HG02759 (cell line): Measurements from ENCODE around the gene PRSS53.
"Not testable (repeated sequence)": the region's sequence is repeated elsewhere in the genome, so short reads cannot be mapped to it uniquely, and the experiment has no call there.

Source experiments
- ATAC-seq: cut with Tn5 transposase; IDR thresholded peaks from one replicate; pipeline ENCODE4 v1.9.1; 2021; ENCODE audit warnings: mild to moderate bottlenecking, moderate library complexity; ENCODE audit not compliant: unreplicated experiment

The PRSS53 gene

DNA sequence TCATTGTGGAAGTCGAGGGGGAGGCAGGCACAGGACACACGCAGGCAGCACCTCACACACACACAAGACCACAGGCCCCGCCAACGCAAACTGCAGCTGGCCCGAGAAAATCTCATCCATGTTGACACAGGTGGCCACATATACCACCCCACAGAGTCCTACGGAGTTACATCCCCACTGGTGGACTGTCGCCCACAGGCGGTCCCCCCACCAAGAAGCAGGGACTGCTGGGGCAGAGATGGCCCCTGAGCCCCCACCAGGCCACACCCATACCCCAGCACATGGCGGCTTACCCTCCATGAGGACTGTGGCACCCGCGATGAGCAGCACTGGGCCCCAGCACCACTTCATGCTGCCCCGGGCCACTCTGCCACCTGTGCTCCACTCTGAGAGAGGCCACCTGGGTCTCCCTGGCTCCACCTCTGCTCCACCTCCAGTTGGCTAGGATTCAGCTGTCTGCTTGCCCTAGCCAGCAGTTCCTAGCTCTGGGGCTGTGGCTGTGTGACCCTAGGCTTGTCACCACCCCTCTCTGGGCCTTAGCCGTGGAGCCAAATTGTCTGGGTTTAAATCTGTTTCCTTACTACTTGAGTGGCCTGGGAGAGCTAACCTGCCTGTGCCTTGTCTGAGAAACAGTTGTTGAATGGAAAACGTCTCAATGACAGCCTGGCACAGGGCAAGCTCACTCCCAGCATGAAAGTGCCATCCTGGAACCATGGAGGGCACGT lies at the start of gene PRSS53:
TSS of gene PRSS53 (minus strand) at position 485 of the 725 bp plus-strand sequence. CDS start at position 351, 134 bp downstream.
- ATAC-seq, result no peak

DNA sequence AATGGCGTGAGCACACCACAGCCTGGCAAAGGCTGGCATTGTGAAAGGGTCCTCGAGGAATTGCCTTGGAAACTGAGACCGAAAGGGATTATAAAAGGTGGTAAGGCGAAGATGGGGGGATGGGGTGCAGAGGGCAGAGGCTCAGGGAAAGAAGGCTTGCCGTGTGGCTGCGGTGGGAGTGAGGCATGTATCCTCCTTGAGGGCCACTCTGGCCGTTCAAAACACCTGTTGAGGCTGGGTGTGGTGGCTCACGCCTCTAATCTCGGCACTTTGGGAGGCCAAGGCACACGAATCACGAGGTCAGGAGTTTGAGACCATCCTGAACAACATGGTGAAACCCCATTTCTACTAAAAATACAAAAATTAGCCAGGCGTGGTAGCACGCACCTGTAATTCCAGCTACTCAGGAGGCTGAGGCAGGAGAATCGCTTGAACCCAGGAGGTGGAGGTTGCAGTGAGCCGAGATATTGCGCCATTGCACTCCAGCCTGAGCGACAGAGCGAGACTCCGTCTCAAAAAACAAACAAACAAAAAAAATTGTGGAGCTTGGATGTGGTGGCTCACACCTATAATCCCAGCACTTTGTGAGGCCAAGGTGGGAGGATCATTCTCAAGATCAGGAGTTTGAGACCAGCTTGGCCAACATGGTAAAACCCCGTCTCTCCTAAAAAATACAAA lies 48.2 kb upstream of the PRSS53 start:
- ATAC-seq, result not testable (repeated sequence)

DNA sequence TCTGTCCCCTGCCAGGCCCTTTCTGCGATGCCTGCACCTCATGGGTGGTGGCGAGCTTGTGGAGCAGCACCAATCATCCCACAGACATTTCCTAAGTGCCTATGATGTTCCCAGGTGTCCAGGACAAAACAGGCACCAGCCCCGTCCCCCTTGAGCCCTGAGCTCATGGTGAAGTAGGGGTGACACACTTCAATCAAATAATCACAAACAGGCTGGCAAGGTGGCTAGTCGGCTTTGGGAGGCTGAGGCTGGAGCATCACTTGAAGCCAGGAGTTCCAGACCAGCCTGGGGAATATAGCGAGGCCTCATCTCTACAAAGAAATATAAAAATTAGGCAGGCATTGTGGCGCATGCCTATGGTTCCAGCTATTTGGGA lies 47.5 kb upstream of the PRSS53 start:
- no peak for ATAC-seq

DNA sequence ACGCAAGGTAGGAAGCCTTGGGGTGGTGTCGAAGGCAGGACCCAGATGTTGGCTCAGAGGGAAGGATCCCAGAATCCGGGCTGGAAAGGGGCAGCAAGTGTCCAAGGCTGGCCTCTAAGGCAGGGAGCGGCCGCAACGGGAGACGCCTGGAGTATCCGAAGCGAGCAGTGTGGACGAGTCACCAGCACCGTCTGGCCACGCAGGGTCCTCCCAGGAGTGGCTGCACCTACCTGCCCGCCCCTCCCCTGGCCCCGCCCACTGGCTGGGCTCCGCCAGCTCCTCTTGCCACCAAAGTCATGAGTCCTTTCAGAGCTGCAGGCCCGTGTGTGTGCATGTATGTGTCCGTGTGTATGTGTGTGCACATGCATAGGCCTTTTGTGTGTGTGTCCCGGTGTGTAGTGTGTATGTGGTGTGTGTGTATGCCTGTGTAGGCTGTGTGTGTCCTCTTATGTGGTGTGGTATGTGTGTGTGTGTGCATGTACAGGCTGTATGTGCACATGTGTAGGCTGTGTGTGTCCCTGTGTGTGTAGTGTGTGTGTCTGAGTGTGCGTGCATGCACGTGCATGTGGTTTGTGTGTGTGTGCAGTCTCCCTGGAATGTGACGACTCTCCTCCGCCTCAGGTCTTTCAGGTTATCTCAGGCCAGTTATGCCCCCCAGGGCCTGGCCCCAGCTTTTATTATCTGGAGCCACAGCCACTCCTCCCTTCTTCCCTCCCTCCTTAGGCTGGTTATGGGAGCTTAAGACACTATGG lies 47.0 kb upstream of the PRSS53 start, which contains the start of gene PRSS8:
TSS of gene PRSS8 (minus strand) at position 193 of the 752 bp plus-strand sequence. CDS start 229 bp downstream, outside the sequence.
- no peak for ATAC-seq

DNA sequence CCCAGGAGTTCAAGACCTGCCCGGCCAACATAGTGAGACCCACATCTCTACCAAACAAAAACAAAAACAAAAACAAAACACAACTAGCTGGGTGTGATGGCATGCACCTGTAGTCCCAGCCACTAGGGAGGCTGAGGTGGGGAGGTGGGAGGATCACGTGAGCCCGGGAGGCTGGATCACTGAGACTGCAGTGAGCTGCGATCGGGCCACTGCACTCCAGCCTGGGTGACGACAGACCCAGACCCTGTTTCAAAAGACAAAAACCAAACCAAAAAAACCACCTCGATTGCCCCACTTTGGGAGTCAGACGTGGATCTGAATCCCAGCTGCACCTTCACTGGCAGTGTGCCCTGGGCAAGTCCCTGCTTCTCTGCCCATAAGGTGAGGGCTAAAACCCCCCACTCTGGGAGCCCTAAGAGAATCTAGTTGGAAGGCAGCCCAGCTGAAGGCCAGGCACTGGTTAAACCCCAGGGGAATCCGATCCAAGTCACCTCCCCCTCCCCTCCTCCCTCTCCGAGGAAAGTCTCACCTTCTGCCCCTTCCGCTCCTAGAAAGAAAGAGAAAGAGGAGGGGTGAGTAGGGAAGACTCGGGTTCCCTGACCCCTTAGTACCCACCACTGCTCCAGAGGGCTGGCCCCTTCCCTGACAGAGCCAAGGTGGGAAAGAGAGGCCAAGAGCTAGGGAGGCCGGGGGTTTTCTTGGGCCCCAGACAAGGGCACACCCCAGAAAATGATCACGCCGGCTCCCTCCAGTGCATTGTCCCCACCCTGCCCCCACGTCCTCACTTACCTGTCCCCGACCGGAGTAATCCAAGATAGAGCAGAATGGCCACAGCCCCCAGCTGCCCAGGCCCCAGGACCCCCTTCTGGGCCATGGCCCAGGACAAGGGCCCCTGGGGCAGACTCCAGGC lies 46.1 kb upstream of the PRSS53 start:
- ATAC-seq, result no peak

DNA sequence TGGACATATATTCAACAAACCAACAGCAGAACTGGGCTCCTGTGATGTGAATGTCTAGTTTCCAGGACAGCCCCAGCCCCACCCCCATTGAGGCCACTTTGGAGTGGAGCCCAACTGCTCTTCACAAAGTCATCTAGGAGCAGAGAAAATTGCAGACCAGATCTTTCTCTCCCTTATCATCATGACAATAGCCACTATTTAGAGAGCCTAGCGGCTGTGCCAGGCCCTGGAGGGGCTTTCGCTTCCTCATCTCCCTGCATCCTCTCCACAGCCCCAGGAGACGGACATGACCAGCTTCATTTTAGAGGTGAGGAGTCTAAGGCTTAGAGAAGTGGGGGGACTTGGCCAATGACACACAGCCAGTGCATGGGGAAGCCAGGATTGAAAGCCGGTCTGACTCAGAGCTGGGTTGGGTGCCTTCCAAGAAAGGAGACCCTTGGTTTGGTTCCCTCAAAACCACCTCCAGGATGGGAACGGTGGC lies 45.4 kb upstream of the PRSS53 start:
- no peak for ATAC-seq

DNA sequence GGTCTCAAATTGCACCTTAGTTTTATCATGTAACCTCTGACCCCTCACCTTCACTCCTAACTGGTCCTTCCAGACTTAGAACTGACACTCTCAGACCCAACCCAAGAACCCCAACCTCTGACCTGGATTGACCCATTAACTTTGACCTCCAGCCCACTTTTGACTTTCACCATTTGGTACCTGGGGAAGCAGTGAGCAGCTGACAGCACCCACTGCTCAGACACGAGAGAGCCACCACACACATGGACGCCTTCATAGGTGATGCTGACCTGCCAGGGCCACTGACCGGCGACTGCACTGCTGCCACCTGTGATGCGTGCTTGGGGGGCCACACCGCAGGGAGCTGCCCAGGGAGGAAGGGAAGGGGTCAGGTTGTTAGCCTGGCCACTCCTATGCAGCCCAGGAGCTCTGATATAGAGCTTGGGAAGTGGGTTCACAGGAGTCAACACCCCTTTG lies 44.3 kb upstream of the PRSS53 start:
- ATAC-seq, result no peak

DNA sequence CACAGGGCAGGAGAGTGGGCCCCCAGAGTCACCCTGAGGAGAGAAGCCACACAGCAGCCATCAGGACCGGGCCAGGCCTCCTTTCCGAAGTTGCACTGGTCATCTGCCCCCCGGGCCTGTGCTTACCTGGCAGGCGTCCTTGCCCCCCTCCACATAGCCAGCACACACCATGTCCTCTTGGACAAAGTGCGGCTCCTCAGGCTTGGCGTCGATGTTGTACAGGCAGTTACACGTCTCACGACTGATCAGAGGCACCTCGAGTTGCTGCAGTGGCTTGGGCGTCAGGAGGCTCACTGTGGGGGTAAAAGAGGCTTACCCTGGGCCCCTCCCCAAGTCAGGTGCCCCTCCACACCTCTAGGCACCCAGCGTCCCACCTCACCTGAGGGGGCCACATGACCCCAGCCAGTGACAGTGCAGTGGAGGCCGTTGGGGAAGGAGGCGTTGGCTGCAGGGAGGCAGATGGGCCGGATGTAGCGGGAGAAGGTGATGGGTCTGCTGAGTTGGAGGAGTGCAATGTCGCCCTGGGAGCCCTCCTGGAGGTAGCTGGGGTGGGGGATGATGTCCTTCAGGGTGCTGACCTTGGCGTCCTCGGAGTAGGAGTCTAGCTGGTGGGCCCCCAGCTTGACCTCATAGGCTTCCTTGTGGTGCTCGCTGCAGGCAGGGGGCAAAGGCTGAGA lies 43.7 kb upstream of the PRSS53 start:
- no peak for ATAC-seq

DNA sequence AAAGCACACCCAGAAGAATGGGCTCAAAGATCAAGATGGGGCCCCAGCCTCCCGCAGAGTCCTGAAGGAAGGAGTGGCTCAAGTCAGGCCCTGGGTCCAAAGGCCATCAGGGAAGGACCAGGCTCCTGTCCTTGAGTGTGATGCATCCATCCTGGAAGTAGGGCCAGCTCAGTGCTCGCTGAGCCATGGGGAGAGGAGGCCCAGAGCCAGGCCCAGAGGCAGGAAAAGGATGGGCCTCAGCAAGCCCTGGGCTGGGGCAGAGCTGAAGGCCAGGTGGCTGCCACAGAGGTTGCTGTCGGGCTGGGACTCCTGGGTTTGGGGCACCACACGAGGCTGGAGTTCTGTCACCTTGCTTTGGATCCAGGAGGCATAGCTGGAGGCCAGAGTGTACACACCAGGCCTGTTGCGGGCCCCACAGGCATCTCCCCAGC lies 43.1 kb upstream of the PRSS53 start:
- ATAC-seq, result no peak

DNA sequence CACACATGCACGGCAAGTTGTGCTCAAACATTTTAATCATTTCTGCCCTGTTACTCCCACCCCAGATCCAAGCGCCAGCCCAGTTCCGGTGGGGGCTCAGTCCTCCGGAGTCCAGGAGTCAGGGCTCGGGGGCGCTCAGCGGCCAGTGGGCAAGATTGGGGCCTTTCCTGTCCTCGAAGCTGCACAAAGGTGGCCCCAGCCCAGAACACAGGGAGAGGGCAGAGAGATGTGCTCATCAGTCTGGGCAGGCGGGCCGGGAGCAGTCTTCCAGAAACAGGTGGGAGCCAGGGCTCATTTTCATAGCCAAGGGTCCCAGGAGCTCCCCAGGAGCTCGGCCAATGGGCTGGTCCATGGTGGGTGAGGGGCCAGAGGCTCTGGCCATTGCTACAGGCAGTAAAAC lies 42.7 kb upstream of the PRSS53 start:
- no peak for ATAC-seq

DNA sequence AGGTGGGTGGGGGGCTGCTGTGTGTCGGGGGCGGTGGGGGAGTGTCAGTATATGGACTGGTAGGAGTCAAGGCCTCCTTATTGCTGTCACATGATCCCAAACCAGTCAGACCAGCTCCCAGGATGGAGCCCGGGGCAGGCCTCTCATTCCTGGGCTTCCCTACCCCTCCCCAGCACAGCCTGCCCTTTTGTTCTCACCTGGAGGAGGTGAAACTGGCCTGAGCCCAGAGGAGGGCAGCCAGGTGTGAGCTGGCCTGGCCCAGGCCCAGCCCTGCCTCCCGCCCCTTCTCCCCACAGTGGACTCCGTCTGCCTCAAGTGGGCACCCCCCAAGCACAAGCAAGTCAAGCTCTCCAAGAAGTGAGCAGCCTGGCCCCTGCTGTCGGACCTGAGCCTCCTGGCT lies 42.2 kb upstream of the PRSS53 start:
- ATAC-seq, result no peak

DNA sequence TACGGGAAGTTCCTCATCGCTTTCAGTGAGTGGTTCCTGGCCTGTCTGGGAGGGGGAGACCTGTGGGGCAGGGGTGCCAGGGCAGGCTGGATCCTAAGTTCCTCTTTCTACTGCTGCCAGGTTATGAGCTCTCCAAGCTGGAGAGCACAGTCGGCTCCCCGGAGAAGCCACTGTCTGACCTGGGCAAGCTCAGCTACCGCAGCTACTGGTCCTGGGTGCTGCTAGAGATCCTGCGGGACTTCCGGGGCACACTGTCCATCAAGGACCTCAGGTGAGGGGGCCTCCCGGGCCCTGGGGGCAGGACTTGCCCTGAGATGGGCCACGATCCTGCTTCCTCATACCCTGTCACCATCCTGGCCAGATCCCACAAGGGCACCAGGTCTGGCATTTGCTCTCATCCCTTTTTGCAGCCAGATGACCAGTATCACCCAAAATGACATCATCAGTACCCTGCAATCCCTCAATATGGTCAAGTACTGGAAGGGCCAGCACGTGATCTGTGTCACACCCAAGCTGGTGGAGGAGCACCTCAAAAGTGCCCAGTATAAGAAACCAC lies 41.7 kb upstream of the PRSS53 start:
- ATAC-seq, result no peak

DNA sequence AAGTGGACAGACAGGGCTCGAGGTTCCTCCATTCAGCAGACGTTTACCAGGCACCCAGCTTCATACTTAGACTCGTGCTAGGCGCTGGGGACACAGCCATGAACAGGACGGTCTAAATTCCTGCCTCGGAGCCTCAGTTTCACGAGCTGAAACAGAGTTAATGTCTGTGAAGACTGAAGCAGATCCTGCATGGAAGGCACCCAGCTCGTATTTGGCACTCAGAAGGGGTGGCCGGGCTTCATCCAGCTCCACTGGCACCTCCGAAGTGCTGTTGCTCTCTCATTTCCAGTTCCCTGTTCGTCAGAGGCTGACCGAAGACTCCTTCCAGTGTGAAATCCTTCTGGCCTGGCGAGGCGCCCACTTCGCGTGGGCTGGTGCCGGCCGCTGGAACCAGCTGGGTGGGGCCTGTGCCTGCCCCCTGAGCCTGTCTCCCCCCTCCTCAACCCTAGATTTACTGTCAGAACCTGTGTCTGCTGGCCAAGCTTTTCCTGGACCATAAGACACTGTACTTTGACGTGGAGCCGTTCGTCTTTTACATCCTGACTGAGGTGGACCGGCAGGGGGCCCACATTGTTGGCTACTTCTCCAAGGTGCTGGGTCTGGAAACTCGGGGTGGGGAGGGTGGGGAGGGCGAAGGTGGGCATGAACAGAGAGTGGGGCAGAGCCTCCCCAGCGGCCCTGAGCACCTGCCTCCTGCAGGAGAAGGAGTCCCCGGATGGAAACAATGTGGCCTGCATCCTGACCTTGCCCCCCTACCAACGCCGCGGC lies 41.0 kb upstream of the PRSS53 start:
- ATAC-seq, result no peak

DNA sequence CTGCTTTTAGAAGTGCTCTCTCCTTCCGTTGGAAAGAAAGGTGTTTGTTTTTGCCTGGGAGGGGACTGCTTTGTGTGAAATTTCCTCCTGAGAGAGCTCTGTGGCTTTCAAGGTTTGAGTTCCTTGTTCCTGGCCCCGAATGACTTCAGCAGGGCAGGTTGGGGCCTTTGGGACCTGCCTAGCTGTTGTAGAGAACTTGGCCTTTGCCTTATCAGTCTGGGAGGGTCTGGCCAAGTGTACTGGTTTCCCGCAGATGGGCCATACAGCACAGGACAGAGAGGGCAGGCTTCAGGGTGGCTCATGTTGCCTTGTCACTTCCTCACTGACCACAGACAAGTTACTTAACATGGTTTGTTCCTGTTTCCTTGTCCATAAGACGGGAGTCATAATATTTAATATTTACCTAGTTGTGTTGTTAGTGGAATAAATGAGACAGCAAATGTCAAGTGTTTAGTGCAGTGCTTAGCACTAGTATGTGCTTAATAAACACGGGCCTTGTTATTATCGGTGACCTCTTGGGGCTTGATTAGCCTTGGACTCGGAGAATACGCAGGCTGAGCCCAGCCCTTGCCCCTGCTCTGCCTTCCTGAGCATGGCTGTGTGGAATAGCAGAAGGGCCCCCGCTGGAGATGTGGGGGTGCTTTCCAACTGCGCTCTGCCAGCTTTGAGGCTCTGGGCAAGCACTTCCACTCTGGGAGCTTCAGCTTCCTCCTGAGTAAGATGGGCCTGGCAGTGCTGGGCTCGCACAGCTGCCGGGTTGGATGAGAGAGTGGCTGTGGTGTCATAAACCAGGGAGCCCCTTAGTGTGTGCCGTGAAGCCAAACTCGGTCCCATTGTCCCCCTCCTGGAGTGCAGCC lies 40.2 kb upstream of the PRSS53 start:
- ATAC-seq, result no peak

DNA sequence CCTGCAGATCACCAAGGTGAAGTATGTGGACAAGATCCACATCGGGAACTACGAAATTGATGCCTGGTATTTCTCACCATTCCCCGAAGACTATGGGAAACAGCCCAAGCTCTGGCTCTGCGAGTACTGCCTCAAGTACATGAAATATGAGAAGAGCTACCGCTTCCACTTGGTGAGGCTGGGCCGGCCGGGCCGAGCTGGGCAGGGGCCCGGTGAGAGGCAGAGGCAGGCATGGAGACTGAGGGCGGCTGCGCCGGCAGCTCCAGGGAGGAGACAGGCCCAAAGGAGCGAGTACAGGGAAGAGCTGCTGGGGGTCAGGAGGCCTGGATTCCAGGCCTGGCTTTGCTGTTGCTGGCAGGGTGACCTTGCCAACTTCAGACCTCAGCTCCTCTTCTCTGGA lies 38.4 kb upstream of the PRSS53 start:
- ATAC-seq, result no peak

DNA sequence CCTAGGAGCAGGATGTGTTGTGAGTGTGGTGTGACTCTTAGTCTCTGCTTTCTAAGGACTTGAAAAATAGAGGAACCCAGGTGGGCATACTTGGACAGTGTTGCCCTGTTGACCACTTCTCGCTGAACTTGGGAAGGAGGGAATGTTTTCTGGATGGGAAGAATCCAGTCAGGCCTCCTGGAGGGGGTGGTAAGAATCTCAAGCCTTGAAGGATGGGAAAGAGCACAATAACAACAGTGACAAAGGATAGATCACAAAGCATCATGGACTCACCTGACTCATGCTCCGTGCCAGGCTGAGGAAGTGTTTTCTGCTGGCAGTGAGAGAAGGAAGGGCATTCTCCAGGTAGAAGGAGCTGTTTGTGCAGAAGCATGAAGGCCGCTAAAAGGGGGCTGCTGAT lies 37.1 kb upstream of the PRSS53 start:
- ATAC-seq, result no peak

DNA sequence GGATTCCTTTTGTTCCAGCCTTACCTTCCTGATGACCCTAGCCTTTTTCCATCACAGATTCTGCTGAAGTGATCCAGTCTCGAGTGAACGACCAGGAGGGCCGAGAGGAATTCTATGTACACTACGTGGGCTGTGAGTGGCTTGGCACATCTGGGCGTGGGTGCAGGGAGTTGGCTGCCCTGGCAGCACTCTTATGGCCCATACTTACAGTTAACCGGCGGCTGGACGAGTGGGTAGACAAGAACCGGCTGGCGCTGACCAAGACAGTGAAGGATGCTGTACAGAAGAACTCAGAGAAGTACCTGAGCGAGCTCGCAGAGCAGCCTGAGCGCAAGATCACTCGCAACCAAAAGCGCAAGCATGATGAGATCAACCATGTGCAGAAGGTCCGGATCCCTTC lies 31.4 kb upstream of the PRSS53 start:
- no peak for ATAC-seq
